GM19099 (cell line): ENCODE results near the gene ERAS.

Experiments used
- POLR2A ChIP-seq: IDR thresholded peaks from 3 replicates; pipeline ENCODE4 v1.6.1; 2011; ENCODE audit warnings: low read depth; ENCODE audit not compliant: insufficient read length; ENCODE audit errors: extremely low read depth

Gene ERAS

GRCh38 chrX:48816014-48816810, 10.1 kb upstream of the ERAS start:
- TF ChIP-seq POLR2A = no peak

GRCh38 chrX:48818098-48818497, 8.2 kb upstream of the ERAS start:
- TF ChIP-seq POLR2A = no peak

GRCh38 chrX:48818866-48819265, 7.4 kb upstream of the ERAS start:
- no peak for TF ChIP-seq POLR2A

- TF ChIP-seq POLR2A = no peak
Measured at GRCh38 chrX:48823053-48823452, 3.3 kb upstream of the ERAS start.

GRCh38 chrX:48824066-48824465, 2.2 kb upstream of the ERAS start:
- TF ChIP-seq POLR2A = no peak

GRCh38 chrX:48826876-48827653, 752 bp downstream of the ERAS start:
- TF ChIP-seq POLR2A = no peak

- no peak for TF ChIP-seq POLR2A
Measured at GRCh38 chrX:48827654-48827968, 1.3 kb downstream of the ERAS start.

- no peak for TF ChIP-seq POLR2A
Measured at GRCh38 chrX:48829016-48829735, 2.9 kb downstream of the ERAS start.

GRCh38 chrX:48831136-48831908, 5.0 kb downstream of the ERAS start:
- no peak for TF ChIP-seq POLR2A

- no peak for TF ChIP-seq POLR2A
Measured at GRCh38 chrX:48831909-48832291, 5.6 kb downstream of the ERAS start.

GRCh38 chrX:48833542-48834138, 7.3 kb downstream of the ERAS start:
- TF ChIP-seq POLR2A = no peak

GRCh38 chrX:48834383-48834709, 8.0 kb downstream of the ERAS start:
- no peak for TF ChIP-seq POLR2A

GRCh38 chrX:48835524-48836329, 9.4 kb downstream of the ERAS start, which contains the start of gene PCSK1N:
Gene PCSK1N (minus strand): TSS chrX:48835610. CDS start chrX:48835532, 78 bp downstream.
- TF ChIP-seq POLR2A = no peak

GRCh38 chrX:48839686-48840085, 13.4 kb downstream of the ERAS start:
- TF ChIP-seq POLR2A = no peak
